Left lung (tissue), 10 donors: ENCODE data around the gene ADAMTS4. TPM values are rescaled to one million over a fixed set of nuclear protein-coding genes. Genes with fewer than 3 reads are reported as not detected.

Experiments used
- ATAC-seq: fragments of 200-7000 bp; cut with Tn5 transposase; one replicate; pipeline ENCODE4 v1.9.1; 2020; ENCODE audit warnings: moderate library complexity
- DNase-seq, 4 donors: peaks; one replicate each; pipeline ENCODE4 v3.0.0-alpha.2; 2013 to 2020
- H3K27ac ChIP-seq, 2 donors: fragments of 200-600 bp; sonication (generic) in 1 of 2; one replicate each; pipeline versions ENCODE4 v1.5.0 to v1.8.0; 2020 to 2021
- H3K27me3 ChIP-seq, 2 donors: fragments of 200-600 bp; sonication (generic) in 1 of 2; one replicate each; pipeline versions ENCODE4 v1.5.0 to v1.8.0; 2020 to 2021
- H3K36me3 ChIP-seq, 2 donors: fragments of 200-600 bp; sonication (generic) in 1 of 2; one replicate each; pipeline versions ENCODE4 v1.5.0 to v1.8.0; 2020 to 2021
- H3K4me1 ChIP-seq, 2 donors: fragments of 200-600 bp; one replicate each; pipeline ENCODE4 v1.8.0; 2021
- H3K4me3 ChIP-seq, 2 donors: fragments of 200-600 bp; sonication (generic) in 1 of 2; one replicate each; pipeline versions ENCODE4 v1.5.0 to v1.8.0; 2020 to 2021; ENCODE audit warnings: mild to moderate bottlenecking in 1 of 2
- H3K9me3 ChIP-seq, 2 donors: fragments of 200-600 bp; sonication (generic) in 1 of 2; one replicate each; pipeline versions ENCODE4 v1.5.0 to v1.8.0; 2020 to 2021
- CTCF ChIP-seq, 2 donors: fragments of 200-600 bp; sonication (generic) in 1 of 2; IDR thresholded peaks; one replicate each; pipeline versions ENCODE4 v1.5.0 to v1.8.0; 2021; ENCODE audit warnings: antibody characterized with exemption in 2 of 2
- intact Hi-C, 2 donors: fragments of 100-400 bp; cut with DNase I; formaldehyde crosslinking; loops; one replicate each; pipeline versions ENCODE4 v1.11.2 to v1.14.2; 2022
- polyA plus RNA-seq, 6 donors: library from polyadenylated mRNA; unstranded; fragments of 120-200 nt; gene quantifications; one replicate each; pipeline ENCODE4 v1.2.1, GENCODE V29; 2013; ENCODE audit not compliant: insufficient read length in 6 of 6
- total RNA-seq, 2 donors: library from RNA; stranded (reverse); fragmentation: NEBNext Ultra II Directional; extraction: Animal tissue kit (Norgen Biotek cat#: 25700); gene quantifications; one replicate each; pipeline ENCODE4 v1.2.1, GENCODE V29; 2021
- donor health status: DM: no; HTN: yes; CAD: no.
- donor health status: DM: no; HTN: no; CAD: no.

The ADAMTS4 gene
- total and polyA plus RNA-seq, 8 donors = 1.4 to 15.4 (median 3.1) TPM

DNA sequence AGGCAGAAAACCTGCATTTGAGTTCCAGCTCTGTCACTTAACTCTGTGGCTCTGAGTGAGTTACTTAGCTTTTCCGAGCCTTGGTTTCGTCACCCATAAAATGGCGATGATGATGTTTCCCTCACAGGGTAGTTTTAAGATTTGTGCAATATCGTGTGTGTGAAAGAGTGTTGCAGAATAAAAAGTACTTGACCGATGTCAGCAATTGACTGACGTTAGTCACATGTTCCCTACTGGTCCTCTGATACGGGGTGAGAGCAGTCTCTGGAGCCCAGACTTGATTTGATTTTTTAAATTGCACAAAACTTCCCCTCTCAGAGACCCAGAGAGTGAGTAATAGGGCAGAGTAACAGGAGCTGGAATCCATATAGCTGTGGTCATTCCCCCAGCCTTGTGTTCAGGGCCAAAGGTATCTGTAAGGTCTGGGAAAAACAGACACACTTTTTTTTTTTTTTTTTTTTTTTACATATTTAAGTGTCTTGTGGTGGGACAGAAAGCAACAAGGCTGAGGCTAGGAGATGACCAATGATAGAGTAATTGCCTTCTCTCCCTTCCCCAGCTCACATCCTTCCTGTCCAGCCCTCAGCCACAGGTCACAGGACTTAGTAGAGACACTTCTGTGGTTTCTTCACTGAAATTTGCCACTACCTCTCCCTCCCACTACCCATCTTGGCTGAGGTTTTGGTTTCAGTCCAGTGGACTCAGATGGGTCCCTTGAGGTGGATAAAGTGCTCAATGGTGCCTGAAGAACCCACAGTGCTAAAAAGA lies 18.3 kb upstream of the ADAMTS4 start:
- peak; percentile 77 for ATAC-seq
- TF ChIP-seq CTCF (IDR thresholded peaks at IDR 0.05) = no peak
- H3K4me1 ChIP-seq = peaks cover 0 to 46% of the 10 kb centered on the region in 2 donors
- no peaks in the 10 kb centered on the region for H3K27me3 ChIP-seq
- H3K27ac ChIP-seq = peak overlapping the region; percentile 86 to 97
- peak overlapping the region in 1 of 2 donors; percentile 63 for H3K4me3 ChIP-seq
- peaks cover 0 to 67% of the 10 kb centered on the region in 2 donors for H3K36me3 ChIP-seq
- H3K9me3 ChIP-seq = no peaks in the 10 kb centered on the region
- intact Hi-C loops = no loop called here
- no peak for DNase-seq

DNA sequence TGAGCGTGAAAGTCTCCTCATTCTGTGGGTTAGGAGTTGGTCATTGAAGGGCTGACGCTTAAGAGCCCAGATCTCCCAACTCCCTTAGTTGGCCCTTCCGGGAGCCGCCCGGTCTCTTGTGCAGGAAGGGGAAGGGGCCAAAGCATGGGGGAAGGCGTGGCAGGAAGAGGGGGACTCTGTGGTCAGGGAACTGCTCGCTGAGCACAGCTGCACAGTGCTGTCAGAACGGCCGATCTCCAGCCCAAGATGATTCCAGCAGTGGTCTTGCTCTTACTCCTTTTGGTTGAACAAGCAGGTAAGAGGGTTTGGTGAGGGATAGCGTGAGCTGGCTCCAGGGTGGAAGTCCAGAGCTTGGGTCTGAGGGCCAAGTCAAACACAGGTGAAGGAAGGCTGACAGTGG lies 16.2 kb upstream of the ADAMTS4 start, which contains the start of gene FCER1G:
FCER1G (plus strand) TSS at position 220 of the 400 bp plus-strand sequence; CDS start at position 247, 27 bp downstream.
- peak within 1 kb of the TSS; percentile 73 to 97 for H3K27ac ChIP-seq
- peaks cover 0 to 78% of the 10 kb centered on the region in 2 donors for H3K36me3 ChIP-seq
- intact Hi-C loops = no loop called here

DNA sequence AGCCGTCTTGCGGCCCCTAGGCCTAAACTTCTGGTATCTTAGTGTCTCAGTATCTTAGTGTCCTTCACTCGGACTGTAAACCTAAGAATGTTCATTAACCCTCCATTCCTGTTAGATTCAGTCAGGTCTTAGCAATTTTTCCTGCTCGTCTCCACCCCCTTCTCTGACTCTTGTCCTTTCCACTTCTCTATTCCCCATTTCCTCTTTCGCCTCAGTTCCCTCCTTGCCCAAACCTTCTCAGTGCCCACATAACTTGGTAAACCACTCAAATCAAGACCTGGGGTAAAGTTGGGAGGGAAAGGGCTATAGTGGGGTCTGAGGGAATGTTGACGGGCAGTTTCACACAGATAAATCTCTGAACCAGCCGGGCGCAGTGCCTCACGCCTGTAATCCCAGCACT lies 15.5 kb upstream of the ADAMTS4 start:
- ATAC-seq (peak; percentile 4), DNase-seq (no peak)
- peaks cover 3 to 78% of the 10 kb centered on the region in 2 donors for H3K36me3 ChIP-seq
- H3K27me3 ChIP-seq = no peaks in the 10 kb centered on the region
- peak overlapping the region in 1 of 2 donors; percentile 63 for H3K4me3 ChIP-seq
- H3K4me1 ChIP-seq = peaks cover 0 to 52% of the 10 kb centered on the region in 2 donors
- intact Hi-C loops = no loop called here
- no peak for TF ChIP-seq CTCF (IDR thresholded peaks at IDR 0.05)
- H3K9me3 ChIP-seq = no peaks in the 10 kb centered on the region
- peak overlapping the region; percentile 26 to 97 for H3K27ac ChIP-seq

More for the DNA sequence above, 16.2 kb upstream of the ADAMTS4 start, which contains the start of gene FCER1G:
- H3K27me3 ChIP-seq = no peaks in the 10 kb centered on the region
- DNase-seq = peak in 2 of 4 donors; percentile 84 to 93
- no peak for TF ChIP-seq CTCF (IDR thresholded peaks at IDR 0.05)
- H3K4me3 ChIP-seq = peak within 1 kb of the TSS; percentile 7 to 63
- H3K9me3 ChIP-seq = no peaks in the 10 kb centered on the region
- H3K4me1 ChIP-seq = peaks cover 0 to 50% of the 10 kb centered on the region in 2 donors
- peak; percentile 65 for ATAC-seq

DNA sequence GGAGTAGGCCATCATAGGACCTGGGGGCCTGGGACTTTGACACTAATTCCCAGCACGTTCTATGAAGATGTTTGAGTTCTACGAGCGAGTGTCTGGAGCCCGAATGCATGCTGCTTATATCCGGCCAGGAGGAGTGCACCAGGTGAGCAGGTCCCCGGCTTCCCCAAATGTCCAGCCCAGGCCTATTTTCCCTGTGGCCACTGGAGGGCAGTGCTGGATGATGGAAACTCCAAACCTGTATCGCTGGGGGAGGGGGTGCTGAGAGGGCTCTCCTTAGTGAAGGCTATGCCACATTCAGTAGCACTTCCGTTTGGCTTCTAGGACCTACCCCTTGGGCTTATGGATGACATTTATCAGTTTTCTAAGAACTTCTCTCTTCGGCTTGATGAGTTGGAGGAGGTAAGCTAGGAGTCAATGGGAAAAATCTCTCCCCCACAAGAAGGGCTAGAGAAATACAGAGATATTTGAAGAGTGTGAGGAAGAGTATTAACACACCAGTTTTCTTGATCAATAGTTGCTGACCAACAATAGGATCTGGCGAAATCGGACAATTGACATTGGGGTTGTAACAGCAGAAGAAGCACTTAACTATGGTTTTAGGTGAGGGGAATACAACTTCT lies 11.0 kb upstream of the ADAMTS4 start:
- H3K36me3 ChIP-seq = peaks cover 4 to 95% of the 10 kb centered on the region in 2 donors
- peak; percentile 81 to 85 for TF ChIP-seq CTCF (IDR thresholded peaks at IDR 0.05)
- no peak overlapping the region for H3K4me3 ChIP-seq
- peak in 3 of 4 donors; percentile 70 to 87 (median 82) for DNase-seq
- H3K27me3 ChIP-seq = no peaks in the 10 kb centered on the region
- peaks cover 0 to 71% of the 10 kb centered on the region in 2 donors for H3K4me1 ChIP-seq
- no peaks in the 10 kb centered on the region for H3K9me3 ChIP-seq
- peak; percentile 96 for ATAC-seq
- intact Hi-C loops = no loop called here
- peak overlapping the region in 1 of 2 donors; percentile 19 for H3K27ac ChIP-seq

DNA sequence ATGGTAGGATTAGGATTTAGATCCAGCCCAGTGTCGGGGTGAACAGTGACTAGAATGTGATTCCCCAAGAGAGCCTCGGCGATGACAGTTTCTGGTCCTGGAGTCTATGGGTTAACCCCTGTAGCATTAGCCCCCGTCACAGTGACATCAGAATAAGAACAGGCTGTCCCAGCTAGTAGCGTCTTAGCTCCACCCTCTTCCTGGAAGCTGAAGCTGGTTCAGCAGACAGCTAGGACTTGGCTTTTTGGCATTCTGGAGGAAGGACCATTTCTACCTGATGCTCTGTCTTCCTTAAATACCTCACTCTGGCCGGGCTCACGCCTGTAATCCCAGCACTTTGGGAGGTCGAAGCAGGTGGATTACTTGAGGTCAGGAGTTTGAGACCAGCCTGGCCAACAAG lies 8.3 kb upstream of the ADAMTS4 start:
- ATAC-seq (peak; percentile 11), DNase-seq (no peak)
- H3K4me3 ChIP-seq = no peak overlapping the region
- intact Hi-C loops = no loop called here
- no peaks in the 10 kb centered on the region for H3K9me3 ChIP-seq
- H3K27ac ChIP-seq = peak overlapping the region; percentile 15 to 44
- peaks cover 12 to 82% of the 10 kb centered on the region in 2 donors for H3K4me1 ChIP-seq
- no peak for TF ChIP-seq CTCF (IDR thresholded peaks at IDR 0.05)
- H3K27me3 ChIP-seq = no peaks in the 10 kb centered on the region
- peaks cover 4 to 75% of the 10 kb centered on the region in 2 donors for H3K36me3 ChIP-seq
